GM18502 (cell line): ENCODE results near the gene LOC128125822.
"Not testable (repeated sequence)": the region's sequence is repeated elsewhere in the genome, so short reads cannot be mapped to it uniquely, and the experiment has no call there.

Experiments
- ATAC-seq: cut with Tn5 transposase; IDR thresholded peaks from one replicate; pipeline ENCODE4 v1.9.1; 2021; ENCODE audit warnings: mild to moderate bottlenecking; ENCODE audit not compliant: unreplicated experiment, poor library complexity

The LOC128125822 gene

GRCh38 chr6:63572044-63572746 is at the start of gene LOC128125822, which contains the start of gene PTP4A1:
Gene LOC128125822 (plus strand): TSS chr6:63572480.
Gene PTP4A1 (plus strand): TSS chr6:63572480. CDS start chr6:63576881, 4,401 bp downstream.
- ATAC-seq, result peak; percentile 91

GRCh38 chr6:63522911-63523287 is 49.4 kb upstream of the LOC128125822 start:
- ATAC-seq, result not testable (repeated sequence)

- no peak for ATAC-seq
These were observed 48.6 kb upstream of the LOC128125822 start for GRCh38 chr6:63523630-63524029.

GRCh38 chr6:63525186-63525878 is 46.9 kb upstream of the LOC128125822 start:
- ATAC-seq, result peak; percentile 67

GRCh38 chr6:63526931-63527330 is 45.3 kb upstream of the LOC128125822 start:
- no peak for ATAC-seq

- no peak for ATAC-seq
These were observed 44.4 kb upstream of the LOC128125822 start for GRCh38 chr6:63527658-63528514.

- ATAC-seq, result peak; percentile 53
These were observed 42.8 kb upstream of the LOC128125822 start for GRCh38 chr6:63529498-63529897.

GRCh38 chr6:63530182-63530581 is 42.1 kb upstream of the LOC128125822 start:
- ATAC-seq, result no peak

- no peak for ATAC-seq
These were observed 41.3 kb upstream of the LOC128125822 start for GRCh38 chr6:63530991-63531390.

GRCh38 chr6:63533026-63533425 is 39.3 kb upstream of the LOC128125822 start:
- no peak for ATAC-seq

GRCh38 chr6:63533952-63534351 is 38.3 kb upstream of the LOC128125822 start:
- no peak for ATAC-seq

- peak; percentile 39 for ATAC-seq
These were observed 34.9 kb upstream of the LOC128125822 start for GRCh38 chr6:63537201-63537958.

- peak; percentile 51 for ATAC-seq
These were observed 34.4 kb upstream of the LOC128125822 start for GRCh38 chr6:63537959-63538300.

- ATAC-seq, result no peak
These were observed 33.7 kb upstream of the LOC128125822 start for GRCh38 chr6:63538550-63538949.

- ATAC-seq, result no peak
These were observed 29.3 kb upstream of the LOC128125822 start for GRCh38 chr6:63543001-63543400.

- no peak for ATAC-seq
These were observed 28.3 kb upstream of the LOC128125822 start for GRCh38 chr6:63543982-63544381.

- no peak for ATAC-seq
These were observed 26.0 kb upstream of the LOC128125822 start for GRCh38 chr6:63546236-63546635.

GRCh38 chr6:63546697-63547096 is 25.6 kb upstream of the LOC128125822 start:
- no peak for ATAC-seq

- ATAC-seq, result no peak
These were observed 23.2 kb upstream of the LOC128125822 start for GRCh38 chr6:63549076-63549475.

- ATAC-seq, result peak; percentile 96
These were observed 19.1 kb upstream of the LOC128125822 start for GRCh38 chr6:63553208-63553607.
